NB4 (cell line): ENCODE results near the gene NANOGP8.

Source experiments
- CTCF ChIP-seq: IDR thresholded peaks from one replicate; pipeline ENCODE4 v1.5.1; 2012; ENCODE audit warnings: low read depth, low read length
- POLR2A ChIP-seq: IDR thresholded peaks from 2 replicates; pipeline ENCODE4 v1.6.1; 2011; ENCODE audit warnings: mild to moderate bottlenecking; ENCODE audit not compliant: insufficient read length; ENCODE audit errors: extremely low read depth

- TF ChIP-seq CTCF (no peak), POLR2A (no peak)
These were observed 14.0 kb downstream of the NANOGP8 start for GRCh38 chr15:35071106-35071505.
